Mucosa of descending colon (tissue), 3 donors: ENCODE measurements around the gene ESYT2. TPM values are rescaled to one million over a fixed set of nuclear protein-coding genes. Genes with fewer than 3 reads are reported as not detected.

Experiments used
- ATAC-seq: fragments of 200-7000 bp; cut with Tn5 transposase; one replicate; pipeline ENCODE4 v1.9.1; 2020; ENCODE audit warnings: mild to moderate bottlenecking, moderate library complexity
- DNase-seq, 3 donors: peaks; one replicate each; pipeline ENCODE4 v3.0.0-alpha.2; 2020
- H3K36me3 ChIP-seq: fragments of 200-600 bp; one replicate; pipeline ENCODE4 v1.8.0; 2021; ENCODE audit warnings: low read depth, mild to moderate bottlenecking
- H3K4me1 ChIP-seq: fragments of 200-600 bp; one replicate; pipeline ENCODE4 v1.8.0; 2021; ENCODE audit warnings: low read depth, mild to moderate bottlenecking
- H3K4me3 ChIP-seq: fragments of 200-600 bp; one replicate; pipeline ENCODE4 v1.8.0; 2021; ENCODE audit warnings: mild to moderate bottlenecking
- H3K9me3 ChIP-seq: fragments of 200-600 bp; one replicate; pipeline ENCODE4 v1.8.0; 2021; ENCODE audit warnings: mild to moderate bottlenecking
- intact Hi-C, 2 donors: fragments of 100-400 bp; cut with DNase I in 1 of 2; cut with micrococcal nuclease in 1 of 2; formaldehyde crosslinking; loops; one replicate each; pipeline versions ENCODE4 v1.11.0 to v1.11.1; 2022; cut with DNase I, micrococcal nuclease
- total RNA-seq, 3 donors: library from RNA; stranded (reverse); fragmentation: NEBNext Ultra II Directional in 2 of 3; extraction: Animal tissue kit (Norgen Biotek cat#: 25700) in 2 of 3; gene quantifications; one replicate each; pipeline versions ENCODE4 v1.2.1 to v1.2.4, GENCODE V29; 2021 to 2023
- TF ChIP-seq, protein P1 (sequence below): fragments of 200-600 bp; IDR thresholded peaks from one replicate; pipeline ENCODE4 v1.8.0; 2022; ENCODE audit warnings: antibody characterized with exemption, mild to moderate bottlenecking
- donor health status: DM: no; HTN: no; CAD: no; lungs with moderate emphysema.
- donor health status: DM: no; HTN: no; CAD: no.
- donor health status: DM: no; HTN: yes; CAD: no.

ESYT2 gene
- total RNA-seq, 3 donors from 2014 or later: 66.8 to 89.3 (median 69.0) TPM

DNA sequence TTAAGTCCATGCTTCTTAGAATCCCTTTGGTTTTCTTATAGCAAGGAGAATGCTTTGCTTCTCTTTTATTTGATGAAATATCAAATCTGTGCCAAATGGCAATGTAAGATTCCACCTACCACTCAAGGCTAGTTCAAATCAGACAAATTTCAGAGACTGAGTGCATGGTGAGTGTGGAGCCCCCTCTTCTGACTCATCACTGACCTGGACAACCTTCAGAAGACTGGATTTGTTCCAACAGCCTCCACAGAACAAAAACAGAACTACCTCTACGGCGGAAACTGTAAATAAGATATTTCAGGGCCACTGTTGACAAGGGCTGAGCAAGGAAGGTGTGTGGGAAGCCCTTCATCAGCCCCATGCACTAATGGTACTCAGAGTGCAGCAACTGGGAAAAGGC, 145.8 kb downstream of the ESYT2 start:
- Histone ChIP-seq H3K36me3 (no peaks in the 10 kb centered on the region), H3K4me1 (no peaks in the 10 kb centered on the region), H3K4me3 (no peak overlapping the region), H3K9me3 (no peaks in the 10 kb centered on the region)
- TF ChIP-seq, protein P1, sequence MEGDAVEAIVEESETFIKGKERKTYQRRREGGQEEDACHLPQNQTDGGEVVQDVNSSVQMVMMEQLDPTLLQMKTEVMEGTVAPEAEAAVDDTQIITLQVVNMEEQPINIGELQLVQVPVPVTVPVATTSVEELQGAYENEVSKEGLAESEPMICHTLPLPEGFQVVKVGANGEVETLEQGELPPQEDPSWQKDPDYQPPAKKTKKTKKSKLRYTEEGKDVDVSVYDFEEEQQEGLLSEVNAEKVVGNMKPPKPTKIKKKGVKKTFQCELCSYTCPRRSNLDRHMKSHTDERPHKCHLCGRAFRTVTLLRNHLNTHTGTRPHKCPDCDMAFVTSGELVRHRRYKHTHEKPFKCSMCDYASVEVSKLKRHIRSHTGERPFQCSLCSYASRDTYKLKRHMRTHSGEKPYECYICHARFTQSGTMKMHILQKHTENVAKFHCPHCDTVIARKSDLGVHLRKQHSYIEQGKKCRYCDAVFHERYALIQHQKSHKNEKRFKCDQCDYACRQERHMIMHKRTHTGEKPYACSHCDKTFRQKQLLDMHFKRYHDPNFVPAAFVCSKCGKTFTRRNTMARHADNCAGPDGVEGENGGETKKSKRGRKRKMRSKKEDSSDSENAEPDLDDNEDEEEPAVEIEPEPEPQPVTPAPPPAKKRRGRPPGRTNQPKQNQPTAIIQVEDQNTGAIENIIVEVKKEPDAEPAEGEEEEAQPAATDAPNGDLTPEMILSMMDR: no peak
- no peak for DNase-seq
- ATAC-seq: no peak
- intact Hi-C loops: no loop called here

DNA sequence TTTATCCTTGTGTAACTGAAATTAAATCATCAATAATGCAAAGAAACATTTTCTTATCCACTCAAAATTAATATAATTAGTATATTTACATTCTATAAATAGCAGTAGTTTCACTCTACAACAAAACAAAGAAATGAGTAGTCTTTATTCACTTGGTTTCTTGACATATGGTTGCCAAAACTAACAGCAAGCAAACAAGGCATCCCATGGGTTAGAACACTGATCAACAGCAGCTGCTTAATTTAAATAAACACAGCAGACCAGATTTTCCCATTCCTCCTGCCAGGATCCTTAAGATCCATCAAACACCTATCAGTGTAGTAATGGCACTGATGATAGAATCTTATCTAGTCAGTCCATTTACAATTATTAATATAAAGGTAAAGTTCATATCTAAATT, 146.9 kb downstream of the ESYT2 start:
- ATAC-seq: no peak
- Histone ChIP-seq H3K36me3 (no peaks in the 10 kb centered on the region), H3K4me1 (no peaks in the 10 kb centered on the region), H3K9me3 (no peaks in the 10 kb centered on the region), H3K4me3 (no peak overlapping the region)
- intact Hi-C loops: no loop called here
- TF ChIP-seq, protein P1: no peak
- DNase-seq: no peak

Other genes starting within 250 kb of the ESYT2 start
- gene PTPRN2, start 241.7 kb downstream of the ESYT2 start, total RNA-seq: 10 to 100 TPM; 12.5 to 28.0 (median 26.2) TPM
- 10 to 100 TPM in 1 of 3 donors, 1 to 10 TPM in 2; 8.1 to 25.0 (median 8.9) TPM for gene NCAPG2, start 124.7 kb downstream of the ESYT2 start, total RNA-seq
- gene DYNC2I1, start 27.0 kb upstream of the ESYT2 start, total RNA-seq: 10 to 100 TPM; 19.2 to 31.6 (median 30.8) TPM